GM18499 (cell line): ENCODE results near the gene FBXO24.

Source experiments
- ATAC-seq: cut with Tn5 transposase; IDR thresholded peaks from one replicate; pipeline ENCODE4 v1.9.1; 2021; ENCODE audit warnings: moderate number of reproducible peaks; ENCODE audit not compliant: insufficient read depth, unreplicated experiment

FBXO24 gene

GRCh38 chr7:100642534-100642907 lies 56.4 kb downstream of the FBXO24 start:
- no peak for ATAC-seq

- no peak for ATAC-seq
Observed at GRCh38 chr7:100649826-100650565, 63.9 kb downstream of the FBXO24 start.
